Neuronal stem cell (in vitro differentiated cells): Measurements from ENCODE around the gene TIMP2. TPM values are rescaled to one million over a fixed set of nuclear protein-coding genes. Genes with fewer than 3 reads are reported as not detected.

ENCODE experiments used
- DNase-seq: peaks from one replicate; pipeline ENCODE4 v3.0.0-alpha.2; 2013; ENCODE audit warnings: low spot score
- H2AFZ ChIP-seq: one replicate; pipeline ENCODE4 v1.6.1; 2013; ENCODE audit warnings: mild to moderate bottlenecking, low read length, inconsistent platforms
- H2AK5ac ChIP-seq: 2 replicates; pipeline ENCODE4 v1.6.1; 2013; ENCODE audit warnings: low read depth, mild to moderate bottlenecking, inconsistent platforms, low read length, moderate library complexity, mixed read lengths
- H2BK120ac ChIP-seq: 2 replicates; pipeline ENCODE4 v1.6.1; 2013; ENCODE audit warnings: low read depth, mild to moderate bottlenecking, inconsistent platforms, low read length, moderate library complexity, mixed read lengths
- H2BK12ac ChIP-seq: one replicate; pipeline ENCODE4 v1.6.1; 2013; ENCODE audit warnings: low read length, inconsistent platforms
- H2BK15ac ChIP-seq: 2 replicates; pipeline ENCODE4 v1.6.1; 2013; ENCODE audit warnings: mild to moderate bottlenecking, low read length, inconsistent platforms, mixed read lengths
- H2BK5ac ChIP-seq: one replicate; pipeline ENCODE4 v1.6.1; 2013; ENCODE audit warnings: inconsistent platforms, mild to moderate bottlenecking, low read length, moderate library complexity
- H3K14ac ChIP-seq: one replicate; pipeline ENCODE4 v1.6.1; 2013; ENCODE audit warnings: low read length, inconsistent platforms
- H3K18ac ChIP-seq: 2 replicates; pipeline ENCODE4 v1.6.1; 2013; ENCODE audit warnings: low read length, inconsistent platforms
- H3K23ac ChIP-seq: 2 replicates; pipeline ENCODE4 v1.6.1; 2013; ENCODE audit warnings: low read depth, mild to moderate bottlenecking, mixed read lengths, low read length, inconsistent platforms; ENCODE audit not compliant: poor library complexity
- H3K27ac ChIP-seq: replicated peaks from 3 replicates; pipeline ENCODE4 v1.5.1; 2013; ENCODE audit warnings: low read length, inconsistent platforms
- H3K27me3 ChIP-seq, 3 experiments: 2 replicates each; pipeline ENCODE4 v1.6.1; 2013; ENCODE audit warnings: low read length in 3 of 3, mild to moderate bottlenecking in 2 of 3, inconsistent platforms in 1 of 3, low read depth in 1 of 3, mixed read lengths in 1 of 3, moderate library complexity in 1 of 3; ENCODE audit not compliant: control insufficient read depth in 3 of 3, insufficient read depth in 3 of 3
- H3K36me3 ChIP-seq, 2 donors: replicated peaks in 1 of 2; 2 replicates each; pipeline ENCODE4 v1.6.1; 2013; ENCODE audit warnings: low read length in 2 of 2; ENCODE audit not compliant: control insufficient read depth in 2 of 2, insufficient read depth in 2 of 2
- H3K4ac ChIP-seq: 2 replicates; pipeline ENCODE4 v1.6.1; 2013; ENCODE audit warnings: inconsistent platforms, mild to moderate bottlenecking, low read length, moderate library complexity
- H3K4me1 ChIP-seq, 2 donors: 1 replicate in 1 of 2; 2 replicates in 1 of 2; pipeline ENCODE4 v1.6.1; 2013; ENCODE audit warnings: low read length in 2 of 2, low read depth in 1 of 2; ENCODE audit not compliant: control insufficient read depth in 2 of 2, insufficient read depth in 1 of 2
- H3K4me2 ChIP-seq: one replicate; pipeline ENCODE4 v1.6.1; 2013; ENCODE audit warnings: mild to moderate bottlenecking, low read length, inconsistent platforms; ENCODE audit not compliant: insufficient read depth, poor library complexity, severe bottlenecking
- H3K4me3 ChIP-seq, 2 donors: 2 replicates each; pipeline ENCODE4 v1.5.1; 2013; ENCODE audit warnings: low read length in 2 of 2, mild to moderate bottlenecking in 2 of 2, inconsistent platforms in 1 of 2, moderate library complexity in 1 of 2
- H3K79me1 ChIP-seq: one replicate; pipeline ENCODE4 v1.6.1; 2013; ENCODE audit warnings: low read depth, mild to moderate bottlenecking, inconsistent platforms, low read length, moderate library complexity
- H3K9ac ChIP-seq: one replicate; pipeline ENCODE4 v1.6.1; 2013; ENCODE audit warnings: mild to moderate bottlenecking, low read depth, low read length, inconsistent platforms; ENCODE audit not compliant: poor library complexity
- H3K9me3 ChIP-seq, 2 donors: replicated peaks in 1 of 2; 2 replicates each; pipeline versions ENCODE3 to v1.6.1; 2013; ENCODE audit warnings: low read length in 2 of 2, mild to moderate bottlenecking in 2 of 2, inconsistent platforms in 1 of 2, low read depth in 1 of 2, mixed read lengths in 1 of 2, moderate library complexity in 1 of 2; ENCODE audit not compliant: control insufficient read depth in 2 of 2, insufficient read depth in 1 of 2
- H4K8ac ChIP-seq: one replicate; pipeline ENCODE4 v1.6.1; 2013; ENCODE audit warnings: low read depth, mild to moderate bottlenecking, inconsistent platforms, low read length, moderate library complexity
- H4K91ac ChIP-seq: one replicate; pipeline ENCODE4 v1.6.1; 2013; ENCODE audit warnings: low read length, low read depth, mild to moderate bottlenecking, inconsistent platforms; ENCODE audit not compliant: poor library complexity
- WGBS, 2 donors: extraction: QIAGEN DNeasy Blood & Tissue Kit; methylation state at CpG; one replicate each; pipeline ENCODE4 v1.1.7; 2013; ENCODE audit warnings: missing lambda C conversion rate in 2 of 2, mixed read lengths in 1 of 2; ENCODE audit not compliant: insufficient read length in 2 of 2, insufficient replicate concordance in 1 of 2; ENCODE audit errors: extremely low coverage in 2 of 2; 5-methylcytosine and 5-hydroxymethylcytosine counted together
- polyA plus RNA-seq, 2 experiments: library from polyadenylated mRNA; stranded (reverse); fragments of 200-250 nt; gene quantifications; one replicate each; pipeline ENCODE4 v1.2.3, GENCODE V29; 2013

The TIMP2 gene, protein sequence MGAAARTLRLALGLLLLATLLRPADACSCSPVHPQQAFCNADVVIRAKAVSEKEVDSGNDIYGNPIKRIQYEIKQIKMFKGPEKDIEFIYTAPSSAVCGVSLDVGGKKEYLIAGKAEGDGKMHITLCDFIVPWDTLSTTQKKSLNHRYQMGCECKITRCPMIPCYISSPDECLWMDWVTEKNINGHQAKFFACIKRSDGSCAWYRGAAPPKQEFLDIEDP
- polyA plus RNA-seq (2013, experiment 1 of 2) = 45.1 TPM
- 45.9 TPM for polyA plus RNA-seq (2013, experiment 2 of 2)

DNA sequence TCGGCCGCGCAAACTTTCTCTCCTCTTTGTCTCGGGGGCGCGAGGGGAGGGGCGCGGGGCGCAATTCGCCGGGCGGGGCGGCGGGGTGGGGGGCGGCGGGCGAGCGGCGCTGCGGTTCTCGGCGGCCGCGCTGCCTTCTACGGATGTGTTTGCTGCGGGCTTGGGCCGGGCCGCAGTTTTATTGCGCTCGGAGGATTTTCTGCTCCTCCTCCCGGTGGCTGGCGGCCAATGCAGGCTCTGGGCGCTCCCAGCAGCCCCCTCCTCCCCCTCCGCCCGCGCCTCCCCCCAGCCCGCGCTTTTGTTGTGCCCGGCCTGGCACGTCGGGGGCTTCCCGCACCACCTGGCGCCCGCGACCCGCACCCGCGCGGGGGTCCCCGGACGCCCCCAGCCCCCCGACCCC, at the start of gene TIMP2:
Gene TIMP2 (minus strand): TSS at position 154 of the 400 bp plus-strand sequence. CDS start 299 bp downstream, outside the sequence.
- Histone ChIP-seq H2BK120ac (peak within 1 kb of the TSS; percentile 85), H2BK5ac (peak within 1 kb of the TSS; percentile 96), H3K4ac (peak within 1 kb of the TSS; percentile 80), H4K91ac (peak within 1 kb of the TSS; percentile 88), H3K4me1 (peaks cover 26 to 34% of the 10 kb centered on the region in 2 donors), H3K9ac (peak within 1 kb of the TSS; percentile 90), H3K14ac (peak within 1 kb of the TSS; percentile 14), H3K4me3 (peak within 1 kb of the TSS; percentile 60 to 82), H3K9me3 (no peaks in the 10 kb centered on the region), H2AK5ac (peak within 1 kb of the TSS; percentile 95), H3K27ac (peak within 1 kb of the TSS; percentile 52), H2BK15ac (peak within 1 kb of the TSS; percentile 87), H3K23ac (peak within 1 kb of the TSS; percentile 22), H2BK12ac (no peak within 1 kb of the TSS), H3K36me3 (peaks cover 2 to 6% of the 10 kb centered on the region in 2 donors), H3K18ac (peak within 1 kb of the TSS; percentile 99), H2AFZ (peak within 1 kb of the TSS; percentile 99), H3K27me3 (no peaks in the 10 kb centered on the region), H3K4me2 (peak within 1 kb of the TSS; percentile 91), H4K8ac (no peak within 1 kb of the TSS), H3K79me1 (peaks cover 5% of the 10 kb centered on the region)
- WGBS, 2 donors = no CpG with 5 or more reads among the region's 52 CpGs
- DNase-seq = peak; percentile 81

DNA sequence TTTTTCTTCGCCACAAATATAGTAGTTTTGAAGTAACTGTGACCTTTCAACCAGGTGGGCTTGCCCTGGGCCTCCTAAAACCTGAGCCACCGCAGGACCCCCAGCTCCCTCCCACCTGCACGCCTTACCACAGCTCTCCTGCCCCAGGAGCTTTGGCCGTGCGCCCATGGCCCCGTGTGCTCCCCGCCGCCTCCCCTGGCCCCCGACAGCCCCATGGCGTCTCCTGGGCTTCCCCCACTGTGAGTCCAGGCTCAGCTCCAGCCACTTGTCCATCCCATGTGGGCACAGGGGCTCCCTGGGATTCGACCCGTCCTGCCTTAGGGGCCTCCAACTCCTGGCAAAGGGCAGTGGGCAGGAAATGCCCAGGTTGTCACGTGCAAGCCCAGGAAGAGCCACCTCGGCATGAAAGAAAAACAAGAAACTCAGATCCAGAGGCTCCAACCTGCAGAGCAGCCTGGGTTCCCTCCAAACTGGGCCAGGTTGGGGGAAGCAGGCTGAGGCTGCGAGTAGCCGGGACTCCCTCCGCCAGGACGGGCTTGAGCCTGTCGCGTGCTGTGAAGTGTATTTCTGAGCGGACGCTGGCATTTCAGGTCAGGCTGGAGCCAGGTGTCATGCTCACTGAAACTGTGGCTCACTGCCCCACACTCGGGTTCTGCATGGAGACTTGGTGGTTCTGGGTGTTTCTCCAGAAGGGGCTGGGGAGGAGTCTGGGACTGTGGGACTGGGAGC, 48.8 kb upstream of the TIMP2 start:
- no CpG with 5 or more reads among the region's 23 CpGs for WGBS, 2 donors
- peak overlapping the region; percentile 18 for H3K9ac ChIP-seq
- no peak overlapping the region for H2AFZ ChIP-seq
- H3K79me1 ChIP-seq = no peaks in the 10 kb centered on the region
- H4K91ac ChIP-seq = no peak overlapping the region
- H3K27me3 ChIP-seq = no peaks in the 10 kb centered on the region
- H3K4me2 ChIP-seq = no peak overlapping the region
- peak overlapping the region; percentile 27 for H2BK120ac ChIP-seq
- H3K23ac ChIP-seq = no peak overlapping the region
- peak overlapping the region; percentile 90 for H2AK5ac ChIP-seq
- no peak overlapping the region for H3K14ac ChIP-seq
- H3K9me3 ChIP-seq = no peaks in the 10 kb centered on the region
- H2BK12ac ChIP-seq = no peak overlapping the region
- no peak for DNase-seq
- H3K4me1 ChIP-seq = peaks cover 10 to 15% of the 10 kb centered on the region in 2 donors
- H2BK15ac ChIP-seq = no peak overlapping the region
- peaks cover 4 to 6% of the 10 kb centered on the region in 2 donors for H3K36me3 ChIP-seq
- no peak overlapping the region for H3K27ac ChIP-seq
- no peak overlapping the region for H3K4me3 ChIP-seq
- H2BK5ac ChIP-seq = peak overlapping the region; percentile 95
- H3K18ac ChIP-seq = peak overlapping the region; percentile 53
- H3K4ac ChIP-seq = peak overlapping the region; percentile 18
- H4K8ac ChIP-seq = peak overlapping the region; percentile 31

DNA sequence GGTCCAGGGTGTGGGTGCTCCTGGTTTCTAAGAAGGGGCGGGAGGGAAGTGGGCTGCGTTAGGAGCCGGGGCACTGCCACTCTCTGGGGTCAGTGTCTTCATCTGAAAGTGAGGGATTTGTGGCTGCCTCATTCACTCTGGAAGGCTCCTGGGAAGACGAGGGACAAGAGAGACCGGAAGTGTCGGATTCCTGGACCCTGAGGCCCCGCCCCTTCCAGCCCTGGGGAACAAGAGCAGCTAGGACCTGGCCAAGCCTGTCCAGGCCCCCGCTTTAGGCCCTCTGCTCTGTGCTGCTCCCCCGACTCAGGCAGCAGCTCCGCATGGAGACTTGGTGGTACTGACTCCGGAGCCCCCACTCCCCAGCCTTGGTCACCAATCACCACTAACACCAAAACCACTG, 48.0 kb upstream of the TIMP2 start:
- Histone ChIP-seq H3K14ac (no peak overlapping the region), H2BK5ac (peak overlapping the region; percentile 95), H4K91ac (no peak overlapping the region), H4K8ac (no peak overlapping the region), H3K4me3 (no peak overlapping the region), H3K4ac (no peak overlapping the region), H2BK120ac (no peak overlapping the region), H2BK15ac (peak overlapping the region; percentile 79), H2BK12ac (no peak overlapping the region), H3K9ac (no peak overlapping the region), H3K18ac (peak overlapping the region; percentile 84), H3K79me1 (no peaks in the 10 kb centered on the region), H2AK5ac (peak overlapping the region; percentile 78), H3K4me1 (peaks cover 10 to 15% of the 10 kb centered on the region in 2 donors), H2AFZ (no peak overlapping the region), H3K23ac (peak overlapping the region; percentile 60), H3K9me3 (no peaks in the 10 kb centered on the region), H3K4me2 (no peak overlapping the region), H3K27ac (peak overlapping the region; percentile 36), H3K36me3 (peaks cover 4 to 11% of the 10 kb centered on the region in 2 donors), H3K27me3 (no peaks in the 10 kb centered on the region)
- DNase-seq = peak; percentile 29
- WGBS, 2 donors = no CpG with 5 or more reads among the region's 11 CpGs
